Thyroid gland (tissue), 4 donors: ENCODE measurements around the gene COL23A1. TPM values are rescaled to one million over a fixed set of nuclear protein-coding genes. Genes with fewer than 3 reads are reported as not detected.

Experiments used
- DNase-seq, 2 donors: peaks; one replicate each; pipeline ENCODE4 v3.0.0-alpha.2; 2019
- H3K27ac ChIP-seq, 3 donors: fragments of 200-600 bp; sonication (generic); 1 replicate in 2 of 3; 2 replicates in 1 of 3; pipeline ENCODE4 v1.5.1; 2016 to 2019; ENCODE audit warnings: mild to moderate bottlenecking in 1 of 3, moderate library complexity in 1 of 3
- H3K27me3 ChIP-seq: fragments of 200-600 bp; sonication (generic); one replicate; pipeline ENCODE4 v1.5.1; 2019
- H3K36me3 ChIP-seq, 2 donors: fragments of 200-600 bp; sonication (generic); one replicate each; pipeline ENCODE4 v1.5.1; 2016 to 2019
- H3K4me1 ChIP-seq, 2 donors: fragments of 200-600 bp; sonication (generic); one replicate each; pipeline ENCODE4 v1.5.1; 2017 to 2019
- H3K4me3 ChIP-seq, 3 donors: fragments of 200-600 bp; sonication (generic); replicated peaks in 1 of 3; 1 replicate in 2 of 3; 2 replicates in 1 of 3; pipeline ENCODE4 v1.5.1; 2016; ENCODE audit warnings: mild to moderate bottlenecking in 1 of 3
- H3K9me3 ChIP-seq: fragments of 200-600 bp; sonication (generic); one replicate; pipeline ENCODE4 v1.5.1; 2017
- CTCF ChIP-seq, 6 experiments: fragments of 200-600 bp in 3 of 6; fragments of 450-650 bp in 3 of 6; sonication (generic) in 3 of 6; IDR thresholded peaks; one replicate each; pipeline ENCODE4 v1.5.1; 2016 to 2019; ENCODE audit warnings: antibody characterized with exemption in 6 of 6, mild to moderate bottlenecking in 2 of 6, inconsistent platforms in 1 of 6, moderate library complexity in 1 of 6
- POLR2A ChIP-seq, 2 donors: fragments of 450-650 bp; IDR thresholded peaks; one replicate each; pipeline ENCODE4 v1.6.1; 2017; ENCODE audit warnings: antibody characterized with exemption in 2 of 2, mild to moderate bottlenecking in 2 of 2, moderate library complexity in 1 of 2
- WGBS, 2 donors: methylation state at CpG; one replicate each; pipeline ENCODE4 v1.1.5; 2017; 5-methylcytosine and 5-hydroxymethylcytosine counted together
- intact Hi-C: fragments of 100-400 bp; cut with DNase I; formaldehyde crosslinking; loops from one replicate; pipeline ENCODE4 v1.15.1; 2023
- total RNA-seq, 4 donors: library from RNA; depleted of rRNA; stranded (reverse); fragments of >200 nt; gene quantifications; one replicate each; pipeline ENCODE4 v1.2.3, GENCODE V29; 2016

Gene COL23A1
- total RNA-seq, 4 donors from 2014 or later: 76.6 to 108 (median 95.7) TPM

- WGBS, 2 donors: 74 to 84% methylated on average over 30 of the region's 30 CpGs
- Histone ChIP-seq H3K27ac (no peak overlapping the region), H3K4me3 (no peak overlapping the region), H3K9me3 (no peaks in the 10 kb centered on the region), H3K27me3 (no peaks in the 10 kb centered on the region), H3K36me3 (no peaks in the 10 kb centered on the region), H3K4me1 (peaks cover 37 to 53% of the 10 kb centered on the region in 2 donors)
- intact Hi-C loops: no loop called here
- peak; percentile 54 to 58 for DNase-seq
- TF ChIP-seq CTCF (IDR thresholded peaks at IDR 0.05) (no peak), POLR2A (IDR thresholded peaks at IDR 0.05) (no peak)
These were observed 282.7 kb downstream of the COL23A1 start for GRCh38 chr5:178307267-178308045.

GRCh38 chr5:178306430-178307225, 283.6 kb downstream of the COL23A1 start:
- Histone ChIP-seq H3K27me3 (no peaks in the 10 kb centered on the region), H3K36me3 (no peaks in the 10 kb centered on the region), H3K9me3 (no peaks in the 10 kb centered on the region), H3K4me1 (peaks cover 31 to 51% of the 10 kb centered on the region in 2 donors), H3K27ac (peak overlapping the region in 1 of 3 donors; percentile 73), H3K4me3 (no peak overlapping the region)
- intact Hi-C loops: no loop called here
- 79 to 82% methylated on average over 19 of the region's 23 CpGs for WGBS, 2 donors
- no peak for TF ChIP-seq POLR2A (IDR thresholded peaks at IDR 0.05)
- TF ChIP-seq CTCF (IDR thresholded peaks at IDR 0.05): no peak
- peak in 1 of 2 donors; percentile 17 for DNase-seq

GRCh38 chr5:178305801-178306200, 284.4 kb downstream of the COL23A1 start:
- TF ChIP-seq POLR2A (IDR thresholded peaks at IDR 0.05): no peak
- no peak for TF ChIP-seq CTCF (IDR thresholded peaks at IDR 0.05)
- Histone ChIP-seq H3K4me3 (no peak overlapping the region), H3K9me3 (no peaks in the 10 kb centered on the region), H3K36me3 (no peaks in the 10 kb centered on the region), H3K4me1 (peaks cover 35 to 54% of the 10 kb centered on the region in 2 donors), H3K27me3 (no peaks in the 10 kb centered on the region), H3K27ac (peak overlapping the region; percentile 73 to 90 (median 84))
- 85 to 91% methylated on average over 15 of the region's 15 CpGs for WGBS, 2 donors
- intact Hi-C loops: no loop called here
- DNase-seq: peak in 1 of 2 donors; percentile 2

- no peaks in the 10 kb centered on the region for H3K9me3 ChIP-seq
- TF ChIP-seq POLR2A (IDR thresholded peaks at IDR 0.05) (no peak), CTCF (IDR thresholded peaks at IDR 0.05) (no peak)
- no peak overlapping the region for H3K4me3 ChIP-seq
- DNase-seq: peak; percentile 67 to 75
- WGBS, 2 donors: 39 to 44% methylated on average over 17 of the region's 17 CpGs
- H3K4me1 ChIP-seq: peaks cover 35 to 46% of the 10 kb centered on the region in 2 donors
- H3K36me3 ChIP-seq: no peaks in the 10 kb centered on the region
- peak overlapping the region; percentile 73 to 90 (median 84) for H3K27ac ChIP-seq
- intact Hi-C loops: no loop called here
- no peaks in the 10 kb centered on the region for H3K27me3 ChIP-seq
These were observed 285.2 kb downstream of the COL23A1 start for GRCh38 chr5:178304761-178305645.
